Ascending aorta (tissue), 2 donors: ENCODE results near the gene RELL2. TPM values are rescaled to one million over a fixed set of nuclear protein-coding genes. Genes with fewer than 3 reads are reported as not detected.

ENCODE experiments used
- DNase-seq, 2 donors: peaks; one replicate each; pipeline ENCODE4 v3.0.0-alpha.2; 2019; ENCODE audit warnings: low spot score in 2 of 2
- H3K27ac ChIP-seq, 2 donors: fragments of 200-600 bp; sonication (generic); one replicate each; pipeline ENCODE4 v1.5.1; 2016 to 2017; ENCODE audit warnings: mild to moderate bottlenecking in 1 of 2
- H3K27me3 ChIP-seq: fragments of 200-600 bp; sonication (generic); one replicate; pipeline ENCODE4 v1.5.1; 2017
- H3K36me3 ChIP-seq, 2 donors: fragments of 200-600 bp; sonication (generic); one replicate each; pipeline ENCODE4 v1.5.1; 2016
- H3K4me1 ChIP-seq, 2 donors: fragments of 200-600 bp; sonication (generic); one replicate each; pipeline ENCODE4 v1.5.1; 2016 to 2017; ENCODE audit warnings: mild to moderate bottlenecking in 1 of 2
- H3K4me3 ChIP-seq, 2 donors: fragments of 200-600 bp; sonication (generic); one replicate each; pipeline ENCODE4 v1.5.1; 2016 to 2017; ENCODE audit warnings: mild to moderate bottlenecking in 1 of 2
- H3K9me3 ChIP-seq, 2 donors: fragments of 200-600 bp; sonication (generic); one replicate each; pipeline ENCODE4 v1.5.1; 2016
- intact Hi-C: fragments of 100-400 bp; cut with DNase I; formaldehyde crosslinking; loops from one replicate; pipeline ENCODE4 v1.15.1; 2023
- total RNA-seq: library from RNA; depleted of rRNA; stranded (reverse); fragments of >200 nt; gene quantifications from one replicate; pipeline ENCODE4 v1.1.0, GENCODE V29; 2016
- TF ChIP-seq, protein P1 (sequence below), 3 experiments: fragments of 200-600 bp in 2 of 3; fragments of 450-650 bp in 1 of 3; sonication (generic) in 2 of 3; IDR thresholded peaks; one replicate each; pipeline ENCODE4 v1.5.1; 2016 to 2019; ENCODE audit warnings: antibody characterized with exemption in 3 of 3, mild to moderate bottlenecking in 1 of 3, moderate library complexity in 1 of 3

The RELL2 gene
- total RNA-seq, 1 donor from 2014 or later: 1.4 TPM

DNA sequence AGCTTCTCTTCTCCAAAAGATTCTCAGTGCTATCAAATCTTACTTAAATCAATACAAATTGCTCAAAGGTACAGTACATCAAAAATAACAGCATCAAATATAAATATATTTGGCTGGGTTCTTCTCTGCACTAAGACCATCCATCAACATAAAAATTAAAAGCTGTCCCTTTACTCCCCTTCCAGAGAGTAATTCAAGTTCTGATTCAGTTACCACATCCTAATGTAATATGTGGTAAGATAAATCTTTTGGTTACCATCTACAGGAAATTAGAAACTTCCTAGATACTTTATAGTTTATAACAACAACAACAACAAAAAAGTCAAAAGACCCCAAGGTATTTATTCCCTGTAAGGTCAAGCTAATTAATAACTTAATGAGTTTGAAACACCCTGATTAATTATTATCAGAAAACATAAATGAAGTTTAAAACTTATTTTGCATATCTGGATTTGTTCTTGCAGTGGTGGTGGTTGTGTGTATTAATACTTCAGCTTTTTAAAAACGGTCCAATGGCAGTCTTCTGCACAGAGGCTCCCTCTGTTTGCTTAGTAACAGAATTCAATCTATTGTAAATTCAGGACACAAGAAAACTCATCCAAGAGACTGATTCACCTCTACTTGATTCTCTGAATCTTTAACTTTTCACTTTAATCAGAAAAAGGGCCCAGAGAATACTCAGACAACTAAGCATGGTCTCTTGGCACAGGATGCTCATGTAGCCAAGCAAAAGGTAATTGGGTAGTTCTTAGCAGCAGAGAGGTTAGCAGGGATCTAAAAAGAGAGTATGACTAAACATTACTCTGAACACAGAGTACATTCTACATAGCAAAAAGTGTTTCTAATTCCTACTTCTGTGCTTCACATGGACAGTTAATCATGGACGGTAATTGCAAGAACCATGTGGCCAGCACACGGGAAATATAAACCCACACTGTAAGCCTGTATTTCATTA, 38.1 kb upstream of the RELL2 start:
- TF ChIP-seq, protein P1, sequence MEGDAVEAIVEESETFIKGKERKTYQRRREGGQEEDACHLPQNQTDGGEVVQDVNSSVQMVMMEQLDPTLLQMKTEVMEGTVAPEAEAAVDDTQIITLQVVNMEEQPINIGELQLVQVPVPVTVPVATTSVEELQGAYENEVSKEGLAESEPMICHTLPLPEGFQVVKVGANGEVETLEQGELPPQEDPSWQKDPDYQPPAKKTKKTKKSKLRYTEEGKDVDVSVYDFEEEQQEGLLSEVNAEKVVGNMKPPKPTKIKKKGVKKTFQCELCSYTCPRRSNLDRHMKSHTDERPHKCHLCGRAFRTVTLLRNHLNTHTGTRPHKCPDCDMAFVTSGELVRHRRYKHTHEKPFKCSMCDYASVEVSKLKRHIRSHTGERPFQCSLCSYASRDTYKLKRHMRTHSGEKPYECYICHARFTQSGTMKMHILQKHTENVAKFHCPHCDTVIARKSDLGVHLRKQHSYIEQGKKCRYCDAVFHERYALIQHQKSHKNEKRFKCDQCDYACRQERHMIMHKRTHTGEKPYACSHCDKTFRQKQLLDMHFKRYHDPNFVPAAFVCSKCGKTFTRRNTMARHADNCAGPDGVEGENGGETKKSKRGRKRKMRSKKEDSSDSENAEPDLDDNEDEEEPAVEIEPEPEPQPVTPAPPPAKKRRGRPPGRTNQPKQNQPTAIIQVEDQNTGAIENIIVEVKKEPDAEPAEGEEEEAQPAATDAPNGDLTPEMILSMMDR (IDR thresholded peaks at IDR 0.05): no peak

DNA sequence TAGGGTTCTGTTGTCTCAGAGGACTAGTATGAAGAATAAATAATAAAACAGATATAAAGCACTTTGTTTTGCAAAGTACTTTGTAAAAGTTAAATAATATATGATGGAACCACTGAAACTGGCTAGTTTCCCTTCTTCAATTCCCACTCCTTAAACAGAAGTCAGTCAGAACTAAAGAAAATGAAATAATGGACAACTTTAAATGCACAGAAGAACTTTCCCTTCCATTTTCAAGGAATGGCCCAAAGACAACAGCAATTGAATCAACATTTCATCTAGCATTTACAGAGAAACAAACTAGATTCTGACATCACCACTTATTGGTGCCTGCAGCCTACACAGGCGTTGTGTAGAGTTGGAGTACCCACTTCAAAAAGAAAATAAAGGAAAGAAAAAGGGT, 34.2 kb upstream of the RELL2 start:
- peak overlapping the region; percentile 14 to 22 for H3K27ac ChIP-seq
- TF ChIP-seq, protein P1 (IDR thresholded peaks at IDR 0.05): no peak
- H3K4me1 ChIP-seq: peaks cover 18 to 40% of the 10 kb centered on the region in 2 donors
- no peaks in the 10 kb centered on the region for H3K9me3 ChIP-seq
- intact Hi-C loops: no loop called here
- H3K36me3 ChIP-seq: no peaks in the 10 kb centered on the region
- no peak for DNase-seq
- H3K4me3 ChIP-seq: no peak overlapping the region
- H3K27me3 ChIP-seq: no peaks in the 10 kb centered on the region

More for the DNA sequence above, 38.1 kb upstream of the RELL2 start:
- H3K4me3 ChIP-seq: no peak overlapping the region
- no peak for DNase-seq
- H3K27ac ChIP-seq: peak overlapping the region; percentile 74 to 82
- no peaks in the 10 kb centered on the region for H3K36me3 ChIP-seq
- peaks cover 7 to 16% of the 10 kb centered on the region in 2 donors for H3K4me1 ChIP-seq
- intact Hi-C loops: no loop called here
- no peaks in the 10 kb centered on the region for H3K27me3 ChIP-seq
- no peaks in the 10 kb centered on the region for H3K9me3 ChIP-seq

DNA sequence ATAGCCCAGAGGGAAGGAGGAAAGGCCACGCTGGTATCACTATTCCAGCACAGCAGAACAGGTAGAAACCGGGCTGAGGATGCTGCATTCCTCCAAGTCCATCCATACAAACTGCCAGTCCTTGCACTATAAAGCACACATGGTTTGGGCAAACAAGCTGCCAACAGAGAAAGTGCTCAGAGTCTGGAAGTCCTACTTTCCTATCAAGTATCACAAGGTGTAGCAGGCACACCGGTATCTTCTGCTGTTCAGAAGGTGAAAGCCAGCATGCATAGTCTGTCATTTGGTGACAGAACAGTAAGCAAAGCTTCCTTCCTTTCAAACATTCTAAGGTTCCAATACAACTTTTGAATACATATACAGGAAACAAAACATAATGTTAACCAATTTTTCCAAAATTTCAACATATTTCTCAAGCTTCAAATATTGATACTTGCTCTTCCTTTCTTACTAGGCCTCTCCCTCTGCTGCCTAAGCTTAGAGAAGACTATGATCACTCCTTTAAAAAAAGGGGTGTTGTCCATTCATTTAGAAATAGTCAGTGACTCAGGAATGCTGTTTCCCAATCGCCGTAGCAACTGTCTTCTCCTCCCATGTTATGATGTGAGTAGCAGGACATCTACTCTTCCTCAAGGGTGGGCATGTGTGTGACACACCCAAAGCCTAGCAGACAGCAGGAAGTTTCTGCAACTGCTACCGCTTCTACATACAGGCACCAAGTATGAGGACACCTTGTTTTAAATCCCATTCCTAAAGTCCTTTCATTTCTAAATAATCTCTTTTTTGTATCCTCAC, 32.7 kb upstream of the RELL2 start:
- Histone ChIP-seq H3K27ac (peak overlapping the region; percentile 78 to 85), H3K4me1 (peaks cover 18 to 31% of the 10 kb centered on the region in 2 donors), H3K27me3 (no peaks in the 10 kb centered on the region), H3K9me3 (no peaks in the 10 kb centered on the region), H3K36me3 (no peaks in the 10 kb centered on the region), H3K4me3 (no peak overlapping the region)
- TF ChIP-seq, protein P1 (IDR thresholded peaks at IDR 0.05): no peak
- intact Hi-C loops: no loop called here
- peak; percentile 43 to 87 for DNase-seq

DNA sequence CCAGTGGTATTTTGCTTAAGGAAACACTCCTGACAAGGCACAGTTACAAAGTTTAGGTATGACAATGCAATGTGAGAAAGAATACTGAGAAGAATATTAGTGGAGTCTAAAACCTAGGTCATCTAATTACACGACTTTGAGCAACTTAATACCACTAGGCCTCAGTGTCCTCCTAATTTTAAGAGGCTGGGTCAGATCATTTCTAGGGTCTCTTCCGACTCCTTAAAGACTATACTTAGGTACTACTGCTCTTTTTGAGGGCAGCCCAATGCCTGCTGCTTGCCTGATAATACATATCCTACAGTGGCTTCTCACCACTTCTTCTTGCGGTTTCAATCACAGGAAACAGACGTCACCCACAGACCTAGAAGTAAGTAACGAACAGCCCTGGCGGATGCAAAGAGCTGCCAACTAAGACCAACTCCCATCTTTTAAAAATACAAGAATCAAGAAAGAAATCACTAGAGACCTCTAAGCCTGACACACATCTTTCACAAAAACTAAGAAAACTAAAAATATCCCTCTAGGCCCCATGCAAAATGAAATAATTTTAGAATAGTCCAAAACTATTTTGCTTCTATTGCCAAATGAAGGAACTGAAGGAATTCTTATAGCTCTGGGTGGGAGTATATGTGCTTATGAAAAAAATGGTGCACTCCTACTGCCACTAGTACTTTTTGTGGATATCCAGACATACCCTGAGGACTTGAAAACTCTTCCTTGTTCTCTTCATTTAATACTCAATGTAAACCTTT, 31.1 kb upstream of the RELL2 start:
- Histone ChIP-seq H3K9me3 (no peaks in the 10 kb centered on the region), H3K4me3 (peak overlapping the region in 1 of 2 donors; percentile 38), H3K27me3 (no peaks in the 10 kb centered on the region), H3K4me1 (peaks cover 11 to 26% of the 10 kb centered on the region in 2 donors), H3K27ac (peak overlapping the region; percentile 78 to 85), H3K36me3 (no peaks in the 10 kb centered on the region)
- TF ChIP-seq, protein P1 (IDR thresholded peaks at IDR 0.05): no peak
- peak; percentile 25 to 78 for DNase-seq
- intact Hi-C loops: no loop called here

DNA sequence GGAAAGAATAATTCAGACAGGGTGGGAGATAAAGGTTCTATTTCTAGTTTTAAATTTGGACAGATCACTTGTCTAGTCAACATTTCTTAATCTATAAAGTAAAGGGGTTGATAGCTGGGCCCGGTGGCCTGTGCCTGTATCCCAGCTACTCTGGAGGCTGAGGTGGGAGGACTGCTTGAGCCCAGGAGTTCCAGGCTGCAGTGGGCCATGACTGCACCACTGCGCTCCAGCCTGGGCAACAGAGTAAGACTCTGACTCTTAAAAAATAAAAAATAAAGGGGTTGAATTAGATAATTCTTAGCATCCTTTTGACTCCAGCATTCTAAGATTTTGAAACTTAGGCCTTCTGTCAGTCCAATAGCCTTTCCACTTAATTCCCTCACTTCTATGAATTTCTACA, 28.8 kb upstream of the RELL2 start:
- peaks cover 11 to 27% of the 10 kb centered on the region in 2 donors for H3K4me1 ChIP-seq
- no peak for DNase-seq
- no peaks in the 10 kb centered on the region for H3K27me3 ChIP-seq
- peak overlapping the region in 1 of 2 donors; percentile 2 for H3K27ac ChIP-seq
- H3K36me3 ChIP-seq: no peaks in the 10 kb centered on the region
- no peak overlapping the region for H3K4me3 ChIP-seq
- TF ChIP-seq, protein P1 (IDR thresholded peaks at IDR 0.05): no peak
- intact Hi-C loops: no loop called here
- H3K9me3 ChIP-seq: no peaks in the 10 kb centered on the region
